ENCODE measurements around the gene EHD4.

- TF ChIP-seq POLR2A (IDR thresholded peaks at IDR 0.05) = no peak
- TF ChIP-seq, protein P1, sequence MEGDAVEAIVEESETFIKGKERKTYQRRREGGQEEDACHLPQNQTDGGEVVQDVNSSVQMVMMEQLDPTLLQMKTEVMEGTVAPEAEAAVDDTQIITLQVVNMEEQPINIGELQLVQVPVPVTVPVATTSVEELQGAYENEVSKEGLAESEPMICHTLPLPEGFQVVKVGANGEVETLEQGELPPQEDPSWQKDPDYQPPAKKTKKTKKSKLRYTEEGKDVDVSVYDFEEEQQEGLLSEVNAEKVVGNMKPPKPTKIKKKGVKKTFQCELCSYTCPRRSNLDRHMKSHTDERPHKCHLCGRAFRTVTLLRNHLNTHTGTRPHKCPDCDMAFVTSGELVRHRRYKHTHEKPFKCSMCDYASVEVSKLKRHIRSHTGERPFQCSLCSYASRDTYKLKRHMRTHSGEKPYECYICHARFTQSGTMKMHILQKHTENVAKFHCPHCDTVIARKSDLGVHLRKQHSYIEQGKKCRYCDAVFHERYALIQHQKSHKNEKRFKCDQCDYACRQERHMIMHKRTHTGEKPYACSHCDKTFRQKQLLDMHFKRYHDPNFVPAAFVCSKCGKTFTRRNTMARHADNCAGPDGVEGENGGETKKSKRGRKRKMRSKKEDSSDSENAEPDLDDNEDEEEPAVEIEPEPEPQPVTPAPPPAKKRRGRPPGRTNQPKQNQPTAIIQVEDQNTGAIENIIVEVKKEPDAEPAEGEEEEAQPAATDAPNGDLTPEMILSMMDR (IDR thresholded peaks at IDR 0.05) = no peak
These were observed 15.1 kb downstream of the EHD4 start for GRCh38 chr15:41957021-41957897.
